ENCODE measurements around the gene PARD3B.

Gene PARD3B

GRCh38 chr2:204505946-204506345 lies 39.3 kb upstream of the PARD3B start:
- H3K4me3 ChIP-seq = no peak overlapping the region
- TF ChIP-seq, protein P1, sequence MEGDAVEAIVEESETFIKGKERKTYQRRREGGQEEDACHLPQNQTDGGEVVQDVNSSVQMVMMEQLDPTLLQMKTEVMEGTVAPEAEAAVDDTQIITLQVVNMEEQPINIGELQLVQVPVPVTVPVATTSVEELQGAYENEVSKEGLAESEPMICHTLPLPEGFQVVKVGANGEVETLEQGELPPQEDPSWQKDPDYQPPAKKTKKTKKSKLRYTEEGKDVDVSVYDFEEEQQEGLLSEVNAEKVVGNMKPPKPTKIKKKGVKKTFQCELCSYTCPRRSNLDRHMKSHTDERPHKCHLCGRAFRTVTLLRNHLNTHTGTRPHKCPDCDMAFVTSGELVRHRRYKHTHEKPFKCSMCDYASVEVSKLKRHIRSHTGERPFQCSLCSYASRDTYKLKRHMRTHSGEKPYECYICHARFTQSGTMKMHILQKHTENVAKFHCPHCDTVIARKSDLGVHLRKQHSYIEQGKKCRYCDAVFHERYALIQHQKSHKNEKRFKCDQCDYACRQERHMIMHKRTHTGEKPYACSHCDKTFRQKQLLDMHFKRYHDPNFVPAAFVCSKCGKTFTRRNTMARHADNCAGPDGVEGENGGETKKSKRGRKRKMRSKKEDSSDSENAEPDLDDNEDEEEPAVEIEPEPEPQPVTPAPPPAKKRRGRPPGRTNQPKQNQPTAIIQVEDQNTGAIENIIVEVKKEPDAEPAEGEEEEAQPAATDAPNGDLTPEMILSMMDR (IDR thresholded peaks at IDR 0.05) = no peak
- no peak overlapping the region for H3K27ac ChIP-seq
- no peak for DNase-seq (ENCODE audit: low spot score)

DNA sequence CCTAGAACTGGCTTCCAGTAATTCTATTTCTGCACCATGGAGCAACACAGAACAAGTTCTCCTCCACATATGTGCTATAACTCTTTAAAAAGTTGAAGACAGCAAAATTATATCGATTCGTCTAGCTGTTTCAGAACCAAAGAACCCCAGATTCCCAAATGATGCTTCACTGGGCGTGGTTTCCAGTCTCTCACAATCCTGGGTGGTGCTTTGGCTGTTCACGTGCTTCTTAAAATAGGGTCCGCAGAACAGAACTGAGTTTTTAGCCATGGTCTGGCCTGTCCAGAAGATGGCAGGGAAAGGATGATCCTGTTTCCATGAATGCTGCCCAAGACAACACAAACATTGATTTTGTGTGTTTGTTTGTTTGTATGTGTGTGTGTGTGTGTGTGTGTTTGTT lies 37.6 kb upstream of the PARD3B start:
- Histone ChIP-seq H3K4me3 (no peak overlapping the region), H3K27ac (no peak overlapping the region)
- no peak for DNase-seq (ENCODE audit: low spot score)
- TF ChIP-seq, protein P1 (IDR thresholded peaks at IDR 0.05) = no peak

DNA sequence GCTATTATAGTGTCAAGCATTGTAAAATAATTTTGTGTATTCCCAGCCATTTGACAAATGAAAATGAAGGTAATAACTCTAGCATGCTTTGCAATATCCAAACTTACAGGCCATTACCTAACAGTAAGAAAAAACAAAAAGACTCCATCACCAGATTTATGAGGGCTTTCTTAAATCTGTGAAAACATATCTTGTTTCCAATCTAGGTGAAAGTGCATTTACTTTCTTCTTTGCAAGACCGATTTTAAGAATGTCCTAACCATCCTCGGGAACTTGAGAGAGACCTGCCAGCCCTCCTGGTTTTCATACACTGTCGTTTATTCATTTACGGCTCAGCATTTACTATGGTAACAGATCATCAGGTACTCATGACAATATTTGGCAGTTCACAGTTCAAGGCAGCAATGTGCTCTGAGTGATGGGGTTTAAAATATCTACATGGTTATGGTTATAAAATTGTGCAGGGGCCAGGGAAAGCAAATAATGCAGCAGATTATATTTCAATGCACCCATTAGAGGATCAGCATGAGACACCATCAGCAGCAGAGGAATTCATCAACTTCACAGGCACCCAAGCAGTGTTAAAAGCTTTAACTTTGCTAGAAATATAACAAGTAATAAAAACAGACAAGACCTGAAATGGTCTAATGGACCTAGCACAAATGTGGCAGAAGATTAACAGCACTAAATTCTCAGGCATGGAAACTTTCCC lies 34.4 kb upstream of the PARD3B start:
- no peak overlapping the region for H3K27ac ChIP-seq
- TF ChIP-seq, protein P1 (IDR thresholded peaks at IDR 0.05) = no peak
- DNase-seq (ENCODE audit: low spot score) = no peak
- H3K4me3 ChIP-seq = no peak overlapping the region

GRCh38 chr2:204514439-204514838 lies 30.8 kb upstream of the PARD3B start:
- DNase-seq (ENCODE audit: low spot score) = no peak
- Histone ChIP-seq H3K4me3 (no peak overlapping the region), H3K27ac (no peak overlapping the region)
- TF ChIP-seq, protein P1 (IDR thresholded peaks at IDR 0.05) = no peak

DNA sequence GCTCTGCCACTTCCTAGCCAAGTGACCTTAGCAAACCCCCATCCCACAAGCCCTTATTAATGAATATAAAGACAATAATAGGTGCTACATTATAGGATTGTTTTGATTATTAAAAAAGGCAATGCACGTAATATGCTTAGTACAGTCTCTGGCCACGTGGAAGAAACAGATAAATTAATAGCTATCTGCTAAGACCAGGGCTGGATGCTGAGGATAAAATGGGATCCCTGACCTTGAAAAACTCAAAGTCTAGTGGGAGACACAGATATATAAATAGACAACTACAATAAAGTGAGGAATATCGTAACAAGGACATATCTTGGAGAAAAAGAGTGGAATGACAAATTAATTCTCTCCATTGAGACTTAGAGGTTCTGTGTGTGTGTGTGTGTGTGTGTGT lies 29.9 kb upstream of the PARD3B start:
- DNase-seq (ENCODE audit: low spot score) = no peak
- TF ChIP-seq, protein P1 (IDR thresholded peaks at IDR 0.05) = no peak

DNA sequence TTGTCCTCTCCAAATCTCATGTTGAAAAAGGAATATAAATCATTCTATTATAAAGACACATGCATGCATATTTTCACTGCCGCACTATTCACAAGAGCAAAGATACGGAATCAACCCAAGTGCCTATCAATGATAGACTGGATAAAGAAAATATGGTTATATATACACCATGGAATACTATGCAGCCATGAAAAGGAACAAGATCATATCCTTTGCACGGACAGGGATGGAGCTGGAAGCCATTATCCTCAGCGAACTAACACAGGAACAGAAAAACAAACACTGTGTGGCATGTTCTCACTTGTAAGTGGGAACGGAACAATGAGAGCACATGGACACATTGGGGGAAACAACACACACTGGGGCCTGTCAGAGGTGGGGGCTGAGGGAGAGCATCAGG lies 28.1 kb upstream of the PARD3B start:
- DNase-seq (ENCODE audit: low spot score) = no peak
- H3K27ac ChIP-seq = no peak overlapping the region
- H3K4me3 ChIP-seq = no peak overlapping the region
- TF ChIP-seq, protein P1 (IDR thresholded peaks at IDR 0.05) = no peak

More for the DNA sequence above, 29.9 kb upstream of the PARD3B start:
- Histone ChIP-seq H3K27ac (no peak overlapping the region), H3K4me3 (no peak overlapping the region)

- H3K4me3 ChIP-seq = no peak overlapping the region
- no peak overlapping the region for H3K27ac ChIP-seq
- no peak for DNase-seq (ENCODE audit: low spot score)
- TF ChIP-seq, protein P1 (IDR thresholded peaks at IDR 0.05) = no peak
Measured at GRCh38 chr2:204529795-204530463, 15.3 kb upstream of the PARD3B start.
